WTC11 (cell line): ENCODE measurements around the gene TCF12. TPM values are rescaled to one million over a fixed set of nuclear protein-coding genes. Genes with fewer than 3 reads are reported as not detected.

Source experiments
- ATAC-seq: fragments of 200-7000 bp; cut with Tn5 transposase; 2 replicates; pipeline ENCODE4 v1.10.0; 2021; ENCODE audit warnings: mild to moderate bottlenecking, moderate library complexity
- CTCF ChIA-PET: fragments of 300-600 bp; sonication (Branson Sonifier 250); formaldehyde crosslinking; loops from one replicate; lab custom pipeline; 2021; ENCODE audit warnings: antibody characterized with exemption; lab: Charles Lee
- POLR2A ChIA-PET: fragments of 350-600 bp; sonication (Branson Sonifier 250); formaldehyde crosslinking; loops from one replicate; lab custom pipeline; 2021; ENCODE audit warnings: antibody characterized with exemption; lab: Charles Lee
- DNase-seq: peaks from one replicate; pipeline ENCODE4 v3.0.0; 2021; ENCODE audit warnings: low spot score
- H3K27ac Mint-ChIP-seq: 2 replicates; pipeline ENCODE4 v1.8.0; 2021; ENCODE audit warnings: mixed read lengths
- H3K27me3 Mint-ChIP-seq: 2 replicates; pipeline ENCODE4 v1.8.0; 2021; ENCODE audit warnings: low read depth, mild to moderate bottlenecking, moderate library complexity, mixed read lengths
- H3K36me3 Mint-ChIP-seq: 2 replicates; pipeline ENCODE4 v1.8.0; 2021; ENCODE audit warnings: mixed read lengths
- H3K4me1 Mint-ChIP-seq: 2 replicates; pipeline ENCODE4 v1.8.0; 2022; ENCODE audit warnings: mixed read lengths
- H3K4me3 Mint-ChIP-seq: 2 replicates; pipeline ENCODE4 v1.8.0; 2021; ENCODE audit warnings: mild to moderate bottlenecking, moderate library complexity, mixed read lengths
- H3K9me3 Mint-ChIP-seq: 2 replicates; pipeline ENCODE4 v1.8.0; 2021; ENCODE audit warnings: mixed read lengths
- EMX1 ChIP-seq: fragments of 250-450 bp; sonication (Bioruptor Pico); IDR thresholded peaks from 2 replicates; pipeline ENCODE4 v1.8.0; 2021; ENCODE audit warnings: mild to moderate bottlenecking
- ETV6 ChIP-seq: sonication (generic); formaldehyde crosslinking; IDR thresholded peaks from 2 replicates; pipeline ENCODE4 v1.8.1; 2022; ENCODE audit warnings: mild to moderate bottlenecking, missing genetic modification reagents
- FOXK1 ChIP-seq: sonication (generic); formaldehyde crosslinking; IDR thresholded peaks from 2 replicates; pipeline ENCODE4 v1.8.0; 2022; ENCODE audit warnings: mild to moderate bottlenecking, moderate library complexity, missing genetic modification reagents
- GABPB1 ChIP-seq: sonication (generic); formaldehyde crosslinking; IDR thresholded peaks from 2 replicates; pipeline ENCODE4 v1.8.1; 2023; ENCODE audit warnings: mild to moderate bottlenecking, missing genetic modification reagents
- NFYB ChIP-seq: sonication (generic); formaldehyde crosslinking; conservative IDR thresholded peaks from 2 replicates; pipeline ENCODE4 v1.8.0; 2022; ENCODE audit warnings: low read depth, missing genetic modification reagents
- OVOL2 ChIP-seq: fragments of 250-450 bp; sonication (Bioruptor Pico); IDR thresholded peaks from 2 replicates; pipeline ENCODE4 v1.9.0; 2021; ENCODE audit warnings: mild to moderate bottlenecking, borderline replicate concordance
- PRRX2 ChIP-seq: fragments of 250-450 bp; sonication (Bioruptor Pico); IDR thresholded peaks from 2 replicates; pipeline ENCODE4 v1.8.0; 2021; ENCODE audit warnings: mild to moderate bottlenecking
- RELA ChIP-seq: sonication (generic); formaldehyde crosslinking; IDR thresholded peaks from 2 replicates; pipeline ENCODE4 v1.8.1; 2022; ENCODE audit warnings: missing genetic modification reagents, mild to moderate bottlenecking, borderline replicate concordance
- RORB ChIP-seq: fragments of 250-450 bp; sonication (Bioruptor Pico); IDR thresholded peaks from 2 replicates; pipeline ENCODE4 v1.9.0; 2021; ENCODE audit warnings: mild to moderate bottlenecking
- SMAD4 ChIP-seq: sonication (generic); formaldehyde crosslinking; IDR thresholded peaks from 2 replicates; pipeline ENCODE4 v1.8.0; 2022; ENCODE audit warnings: mild to moderate bottlenecking, missing genetic modification reagents
- TEAD4 ChIP-seq: sonication (generic); formaldehyde crosslinking; IDR thresholded peaks from 2 replicates; pipeline ENCODE4 v1.8.0; 2022; ENCODE audit warnings: mild to moderate bottlenecking, missing genetic modification reagents
- ZNF219 ChIP-seq: sonication (generic); formaldehyde crosslinking; IDR thresholded peaks from 2 replicates; pipeline ENCODE4 v1.8.0; 2023; ENCODE audit warnings: missing genetic modification reagents, mild to moderate bottlenecking, borderline replicate concordance
- total RNA-seq: library from RNA; stranded (reverse); gene quantifications from 3 replicates; pipeline ENCODE4 v1.2.3, GENCODE V29; 2021
- TF ChIP-seq, protein P1 (sequence below): sonication (generic); formaldehyde crosslinking; IDR thresholded peaks from 2 replicates; pipeline ENCODE4 v1.8.1; 2023; ENCODE audit warnings: mild to moderate bottlenecking, missing genetic modification reagents
- TF ChIP-seq, protein P2 (sequence below): sonication (generic); formaldehyde crosslinking; IDR thresholded peaks from 2 replicates; pipeline ENCODE4 v1.8.1; 2022; ENCODE audit warnings: missing genetic modification reagents, borderline replicate concordance
- TF ChIP-seq, protein P3 (sequence below): sonication (generic); formaldehyde crosslinking; IDR thresholded peaks from 2 replicates; pipeline ENCODE4 v1.8.0; 2022; ENCODE audit warnings: mild to moderate bottlenecking, missing genetic modification reagents
- TF ChIP-seq, protein P4 (sequence below): sonication (generic); formaldehyde crosslinking; IDR thresholded peaks from 2 replicates; pipeline ENCODE4 v1.8.1; 2023; ENCODE audit warnings: mild to moderate bottlenecking, missing genetic modification reagents, moderate library complexity
- TF ChIP-seq, protein P5 (sequence below): sonication (generic); formaldehyde crosslinking; IDR thresholded peaks from 2 replicates; pipeline ENCODE4 v1.8.1; 2022; ENCODE audit warnings: low read depth, mild to moderate bottlenecking, moderate library complexity, missing genetic modification reagents, borderline replicate concordance
- TF ChIP-seq, protein P6 (sequence below): fragments of 200-600 bp; IDR thresholded peaks from 2 replicates; pipeline ENCODE4 v1.8.0; 2022; ENCODE audit warnings: antibody characterized with exemption
- TF ChIP-seq, protein P7 (sequence below): sonication (generic); formaldehyde crosslinking; IDR thresholded peaks from 2 replicates; pipeline ENCODE4 v1.8.0; 2023; ENCODE audit warnings: missing genetic modification reagents, mild to moderate bottlenecking, borderline replicate concordance

The TCF12 gene
- total RNA-seq, 1 experiment from 2014 or later: 73.2 TPM

DNA sequence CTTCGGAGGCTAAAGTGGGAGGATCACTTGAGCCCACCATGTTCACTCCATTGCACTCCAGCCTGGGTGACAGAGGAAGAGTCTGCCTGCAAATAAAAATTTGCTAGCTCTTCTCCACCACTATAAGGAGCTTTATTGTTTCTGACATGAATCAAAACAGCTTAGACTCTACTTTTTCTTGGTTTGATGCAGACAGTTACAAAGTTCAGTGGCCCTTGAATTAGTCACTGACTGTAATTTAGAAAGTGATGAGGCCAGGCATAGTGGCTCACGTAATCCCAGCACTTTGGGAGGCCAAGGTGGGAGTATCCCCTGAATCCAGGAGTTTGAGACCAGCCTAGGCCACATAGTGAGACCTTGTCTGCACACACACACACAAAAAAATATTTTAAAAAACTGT lies 285.5 kb downstream of the TCF12 start (continued):
- TF ChIP-seq PRRX2 (CRISPR knock-in tag) (no peak), OVOL2 (no peak), ETV6 (no peak), GABPB1 (no peak)
- TF ChIP-seq, protein P1, sequence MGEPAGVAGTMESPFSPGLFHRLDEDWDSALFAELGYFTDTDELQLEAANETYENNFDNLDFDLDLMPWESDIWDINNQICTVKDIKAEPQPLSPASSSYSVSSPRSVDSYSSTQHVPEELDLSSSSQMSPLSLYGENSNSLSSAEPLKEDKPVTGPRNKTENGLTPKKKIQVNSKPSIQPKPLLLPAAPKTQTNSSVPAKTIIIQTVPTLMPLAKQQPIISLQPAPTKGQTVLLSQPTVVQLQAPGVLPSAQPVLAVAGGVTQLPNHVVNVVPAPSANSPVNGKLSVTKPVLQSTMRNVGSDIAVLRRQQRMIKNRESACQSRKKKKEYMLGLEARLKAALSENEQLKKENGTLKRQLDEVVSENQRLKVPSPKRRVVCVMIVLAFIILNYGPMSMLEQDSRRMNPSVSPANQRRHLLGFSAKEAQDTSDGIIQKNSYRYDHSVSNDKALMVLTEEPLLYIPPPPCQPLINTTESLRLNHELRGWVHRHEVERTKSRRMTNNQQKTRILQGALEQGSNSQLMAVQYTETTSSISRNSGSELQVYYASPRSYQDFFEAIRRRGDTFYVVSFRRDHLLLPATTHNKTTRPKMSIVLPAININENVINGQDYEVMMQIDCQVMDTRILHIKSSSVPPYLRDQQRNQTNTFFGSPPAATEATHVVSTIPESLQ: no peak
- TF ChIP-seq, protein P2, sequence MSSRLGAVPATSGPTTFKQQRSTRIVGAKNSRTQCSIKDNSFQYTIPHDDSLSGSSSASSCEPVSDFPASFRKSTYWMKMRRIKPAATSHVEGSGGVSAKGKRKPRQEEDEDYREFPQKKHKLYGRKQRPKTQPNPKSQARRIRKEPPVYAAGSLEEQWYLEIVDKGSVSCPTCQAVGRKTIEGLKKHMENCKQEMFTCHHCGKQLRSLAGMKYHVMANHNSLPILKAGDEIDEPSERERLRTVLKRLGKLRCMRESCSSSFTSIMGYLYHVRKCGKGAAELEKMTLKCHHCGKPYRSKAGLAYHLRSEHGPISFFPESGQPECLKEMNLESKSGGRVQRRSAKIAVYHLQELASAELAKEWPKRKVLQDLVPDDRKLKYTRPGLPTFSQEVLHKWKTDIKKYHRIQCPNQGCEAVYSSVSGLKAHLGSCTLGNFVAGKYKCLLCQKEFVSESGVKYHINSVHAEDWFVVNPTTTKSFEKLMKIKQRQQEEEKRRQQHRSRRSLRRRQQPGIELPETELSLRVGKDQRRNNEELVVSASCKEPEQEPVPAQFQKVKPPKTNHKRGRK: no peak
- TF ChIP-seq, protein P3, sequence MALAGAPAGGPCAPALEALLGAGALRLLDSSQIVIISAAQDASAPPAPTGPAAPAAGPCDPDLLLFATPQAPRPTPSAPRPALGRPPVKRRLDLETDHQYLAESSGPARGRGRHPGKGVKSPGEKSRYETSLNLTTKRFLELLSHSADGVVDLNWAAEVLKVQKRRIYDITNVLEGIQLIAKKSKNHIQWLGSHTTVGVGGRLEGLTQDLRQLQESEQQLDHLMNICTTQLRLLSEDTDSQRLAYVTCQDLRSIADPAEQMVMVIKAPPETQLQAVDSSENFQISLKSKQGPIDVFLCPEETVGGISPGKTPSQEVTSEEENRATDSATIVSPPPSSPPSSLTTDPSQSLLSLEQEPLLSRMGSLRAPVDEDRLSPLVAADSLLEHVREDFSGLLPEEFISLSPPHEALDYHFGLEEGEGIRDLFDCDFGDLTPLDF: no peak

DNA sequence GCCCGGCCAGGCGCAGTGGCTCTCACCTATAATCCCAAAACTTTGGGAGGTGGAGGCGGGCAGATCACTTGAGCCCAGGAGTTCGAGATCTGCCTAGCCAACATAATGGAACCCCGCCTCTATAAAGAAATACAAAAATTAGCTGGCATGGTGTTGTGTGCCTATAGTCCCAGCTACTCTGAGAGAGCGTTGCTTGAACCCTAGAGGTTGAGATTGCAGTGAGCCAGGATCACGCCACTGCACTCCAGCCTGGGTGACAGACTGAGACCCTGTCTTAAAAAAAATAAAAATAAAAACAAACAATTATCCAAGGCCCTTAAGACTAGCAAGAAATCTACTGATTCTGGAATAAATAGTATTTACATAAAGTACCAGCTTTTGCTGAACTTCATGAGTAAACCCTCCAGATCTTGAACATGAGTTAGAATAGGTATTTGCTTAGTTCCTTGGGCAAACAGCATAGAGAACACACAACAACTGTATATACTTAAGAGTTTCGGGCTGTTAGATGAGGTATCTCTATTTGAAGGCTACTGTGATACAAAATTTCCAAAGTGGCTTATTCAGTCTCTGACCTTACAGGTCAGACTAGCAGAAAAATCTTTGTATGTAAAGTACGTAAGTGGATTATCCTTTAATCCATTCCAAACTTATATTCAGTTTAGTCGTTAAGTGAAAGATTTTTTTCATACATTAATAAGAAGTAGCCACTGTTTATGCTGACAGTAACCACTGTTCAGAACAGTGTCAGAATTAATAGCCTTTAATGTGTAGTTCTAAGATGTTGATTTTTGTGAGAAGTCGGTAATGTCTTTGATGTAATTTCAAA lies 286.8 kb downstream of the TCF12 start:
- ATAC-seq (no peak), DNase-seq (no peak)
- POLR2A ChIA-PET: no interaction called here
- Mint-ChIP-seq H3K9me3 (no peaks in the 10 kb centered on the region), H3K36me3 (no peaks in the 10 kb centered on the region), H3K27ac (peak overlapping the region; percentile 68; the same call in 1 of the 2 replicates), H3K27me3 (no peaks in the 10 kb centered on the region), H3K4me3 (no peak overlapping the region), H3K4me1 (peaks cover 49% of the 10 kb centered on the region)
- TF ChIP-seq TEAD4 (no peak), EMX1 (CRISPR knock-in tag) (no peak), FOXK1 (no peak)
- CTCF ChIA-PET: no interaction called here

DNA sequence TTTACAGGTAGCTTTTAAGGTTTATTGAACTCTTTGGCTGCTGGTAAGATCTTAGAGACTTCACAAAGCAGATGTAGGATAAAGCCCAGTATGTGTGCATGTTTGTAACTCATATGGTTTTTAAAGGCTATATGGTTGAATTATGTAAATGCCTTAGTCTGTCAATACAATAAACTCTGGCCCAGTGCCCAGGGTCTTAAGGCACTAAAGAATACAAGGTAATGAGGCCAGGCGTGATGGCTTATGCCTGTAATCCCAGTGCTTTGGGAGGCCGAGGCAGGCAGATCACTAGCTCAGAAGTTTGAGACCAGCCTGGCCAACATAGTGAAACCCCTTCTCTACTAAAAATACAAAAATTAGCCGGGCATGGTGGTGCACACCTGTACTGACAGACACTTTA lies 287.6 kb downstream of the TCF12 start:
- DNase-seq (no peak), ATAC-seq (no peak)
- H3K9me3 Mint-ChIP-seq: no peaks in the 10 kb centered on the region
- H3K27me3 Mint-ChIP-seq: no peaks in the 10 kb centered on the region
- peaks cover 42% of the 10 kb centered on the region for H3K4me1 Mint-ChIP-seq
- no peak overlapping the region for H3K4me3 Mint-ChIP-seq
- ChIA-PET CTCF (no interaction called here), POLR2A (no interaction called here)
- H3K27ac Mint-ChIP-seq: peak overlapping the region; percentile 68
- no peaks in the 10 kb centered on the region for H3K36me3 Mint-ChIP-seq
- TF ChIP-seq ZNF219 (CRISPR knock-in tag) (no peak), RORB (CRISPR knock-in tag) (no peak), GABPB1 (no peak), NFYB (CRISPR knock-in tag) (no peak), RELA (CRISPR knock-in tag) (no peak), SMAD4 (no peak)
- TF ChIP-seq, protein P4, sequence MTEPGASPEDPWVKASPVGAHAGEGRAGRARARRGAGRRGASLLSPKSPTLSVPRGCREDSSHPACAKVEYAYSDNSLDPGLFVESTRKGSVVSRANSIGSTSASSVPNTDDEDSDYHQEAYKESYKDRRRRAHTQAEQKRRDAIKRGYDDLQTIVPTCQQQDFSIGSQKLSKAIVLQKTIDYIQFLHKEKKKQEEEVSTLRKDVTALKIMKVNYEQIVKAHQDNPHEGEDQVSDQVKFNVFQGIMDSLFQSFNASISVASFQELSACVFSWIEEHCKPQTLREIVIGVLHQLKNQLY (CRISPR knock-in tag): no peak
- TF ChIP-seq, protein P5, sequence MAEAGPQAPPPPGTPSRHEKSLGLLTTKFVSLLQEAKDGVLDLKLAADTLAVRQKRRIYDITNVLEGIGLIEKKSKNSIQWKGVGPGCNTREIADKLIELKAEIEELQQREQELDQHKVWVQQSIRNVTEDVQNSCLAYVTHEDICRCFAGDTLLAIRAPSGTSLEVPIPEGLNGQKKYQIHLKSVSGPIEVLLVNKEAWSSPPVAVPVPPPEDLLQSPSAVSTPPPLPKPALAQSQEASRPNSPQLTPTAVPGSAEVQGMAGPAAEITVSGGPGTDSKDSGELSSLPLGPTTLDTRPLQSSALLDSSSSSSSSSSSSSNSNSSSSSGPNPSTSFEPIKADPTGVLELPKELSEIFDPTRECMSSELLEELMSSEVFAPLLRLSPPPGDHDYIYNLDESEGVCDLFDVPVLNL (CRISPR knock-in tag): no peak
- TF ChIP-seq, protein P6, sequence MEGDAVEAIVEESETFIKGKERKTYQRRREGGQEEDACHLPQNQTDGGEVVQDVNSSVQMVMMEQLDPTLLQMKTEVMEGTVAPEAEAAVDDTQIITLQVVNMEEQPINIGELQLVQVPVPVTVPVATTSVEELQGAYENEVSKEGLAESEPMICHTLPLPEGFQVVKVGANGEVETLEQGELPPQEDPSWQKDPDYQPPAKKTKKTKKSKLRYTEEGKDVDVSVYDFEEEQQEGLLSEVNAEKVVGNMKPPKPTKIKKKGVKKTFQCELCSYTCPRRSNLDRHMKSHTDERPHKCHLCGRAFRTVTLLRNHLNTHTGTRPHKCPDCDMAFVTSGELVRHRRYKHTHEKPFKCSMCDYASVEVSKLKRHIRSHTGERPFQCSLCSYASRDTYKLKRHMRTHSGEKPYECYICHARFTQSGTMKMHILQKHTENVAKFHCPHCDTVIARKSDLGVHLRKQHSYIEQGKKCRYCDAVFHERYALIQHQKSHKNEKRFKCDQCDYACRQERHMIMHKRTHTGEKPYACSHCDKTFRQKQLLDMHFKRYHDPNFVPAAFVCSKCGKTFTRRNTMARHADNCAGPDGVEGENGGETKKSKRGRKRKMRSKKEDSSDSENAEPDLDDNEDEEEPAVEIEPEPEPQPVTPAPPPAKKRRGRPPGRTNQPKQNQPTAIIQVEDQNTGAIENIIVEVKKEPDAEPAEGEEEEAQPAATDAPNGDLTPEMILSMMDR: no peak
- TF ChIP-seq, protein P7, sequence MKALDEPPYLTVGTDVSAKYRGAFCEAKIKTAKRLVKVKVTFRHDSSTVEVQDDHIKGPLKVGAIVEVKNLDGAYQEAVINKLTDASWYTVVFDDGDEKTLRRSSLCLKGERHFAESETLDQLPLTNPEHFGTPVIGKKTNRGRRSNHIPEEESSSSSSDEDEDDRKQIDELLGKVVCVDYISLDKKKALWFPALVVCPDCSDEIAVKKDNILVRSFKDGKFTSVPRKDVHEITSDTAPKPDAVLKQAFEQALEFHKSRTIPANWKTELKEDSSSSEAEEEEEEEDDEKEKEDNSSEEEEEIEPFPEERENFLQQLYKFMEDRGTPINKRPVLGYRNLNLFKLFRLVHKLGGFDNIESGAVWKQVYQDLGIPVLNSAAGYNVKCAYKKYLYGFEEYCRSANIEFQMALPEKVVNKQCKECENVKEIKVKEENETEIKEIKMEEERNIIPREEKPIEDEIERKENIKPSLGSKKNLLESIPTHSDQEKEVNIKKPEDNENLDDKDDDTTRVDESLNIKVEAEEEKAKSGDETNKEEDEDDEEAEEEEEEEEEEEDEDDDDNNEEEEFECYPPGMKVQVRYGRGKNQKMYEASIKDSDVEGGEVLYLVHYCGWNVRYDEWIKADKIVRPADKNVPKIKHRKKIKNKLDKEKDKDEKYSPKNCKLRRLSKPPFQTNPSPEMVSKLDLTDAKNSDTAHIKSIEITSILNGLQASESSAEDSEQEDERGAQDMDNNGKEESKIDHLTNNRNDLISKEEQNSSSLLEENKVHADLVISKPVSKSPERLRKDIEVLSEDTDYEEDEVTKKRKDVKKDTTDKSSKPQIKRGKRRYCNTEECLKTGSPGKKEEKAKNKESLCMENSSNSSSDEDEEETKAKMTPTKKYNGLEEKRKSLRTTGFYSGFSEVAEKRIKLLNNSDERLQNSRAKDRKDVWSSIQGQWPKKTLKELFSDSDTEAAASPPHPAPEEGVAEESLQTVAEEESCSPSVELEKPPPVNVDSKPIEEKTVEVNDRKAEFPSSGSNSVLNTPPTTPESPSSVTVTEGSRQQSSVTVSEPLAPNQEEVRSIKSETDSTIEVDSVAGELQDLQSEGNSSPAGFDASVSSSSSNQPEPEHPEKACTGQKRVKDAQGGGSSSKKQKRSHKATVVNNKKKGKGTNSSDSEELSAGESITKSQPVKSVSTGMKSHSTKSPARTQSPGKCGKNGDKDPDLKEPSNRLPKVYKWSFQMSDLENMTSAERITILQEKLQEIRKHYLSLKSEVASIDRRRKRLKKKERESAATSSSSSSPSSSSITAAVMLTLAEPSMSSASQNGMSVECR (CRISPR knock-in tag): no peak
